GM12878 (cell line): ENCODE results near the gene RMDN3. TPM values are rescaled to one million over a fixed set of nuclear protein-coding genes. Genes with fewer than 3 reads are reported as not detected.

ENCODE experiments used
- ATF2 ChIP-seq: IDR thresholded peaks from 2 replicates; pipeline ENCODE4 v1.6.1; 2012; ENCODE audit warnings: low read length, inconsistent platforms
- BHLHE40 ChIP-seq, 2 experiments: fragments of 450-650 bp in 1 of 2; IDR thresholded peaks; 2 replicates each; pipeline ENCODE4 v1.6.1; 2011 to 2017; ENCODE audit warnings: low read depth in 2 of 2, borderline replicate concordance in 1 of 2, improper control_type of control experiment in 1 of 2, low read length in 1 of 2, mild to moderate bottlenecking in 1 of 2
- CHD1 ChIP-seq: IDR thresholded peaks from 2 replicates; pipeline ENCODE4 v1.6.1; 2012; ENCODE audit warnings: low read depth, low read length, improper control_type of control experiment
- DPF2 ChIP-seq: fragments of 450-650 bp; IDR thresholded peaks from 2 replicates; pipeline ENCODE4 v1.6.1; 2017; ENCODE audit warnings: mild to moderate bottlenecking
- EZH2 ChIP-seq: IDR thresholded peaks from 2 replicates; pipeline ENCODE4 v1.6.1; 2012; ENCODE audit warnings: low read depth, mild to moderate bottlenecking, control low read depth, inconsistent platforms, low read length, borderline replicate concordance; ENCODE audit not compliant: control insufficient read depth
- FOXM1 ChIP-seq: IDR thresholded peaks from 2 replicates; pipeline ENCODE4 v1.6.1; 2012; ENCODE audit warnings: low read depth, mild to moderate bottlenecking, inconsistent platforms, low read length, moderate library complexity
- GATAD2B ChIP-seq: fragments of 450-650 bp; conservative IDR thresholded peaks from 2 replicates; pipeline ENCODE4 v1.6.1; 2017; ENCODE audit warnings: low read depth, mild to moderate bottlenecking, moderate library complexity
- KLF5 ChIP-seq: fragments of 450-650 bp; IDR thresholded peaks from 2 replicates; pipeline ENCODE4 v1.6.1; 2014; ENCODE audit warnings: mild to moderate bottlenecking; ENCODE audit not compliant: partially characterized antibody
- LARP7 ChIP-seq: fragments of 450-650 bp; IDR thresholded peaks from 2 replicates; pipeline ENCODE4 v1.6.1; 2017; ENCODE audit warnings: mild to moderate bottlenecking
- MEF2A ChIP-seq: IDR thresholded peaks from 2 replicates; pipeline ENCODE4 v1.6.1; 2011; ENCODE audit warnings: low read depth, mild to moderate bottlenecking, low read length, moderate library complexity; ENCODE audit not compliant: insufficient read depth
- MXI1 ChIP-seq: fragments of 150-350 bp; IDR thresholded peaks from 2 replicates; pipeline ENCODE4 v1.6.1; 2011; ENCODE audit warnings: low read depth, mild to moderate bottlenecking, inconsistent platforms, low read length, improper control_type of control experiment
- NFYB ChIP-seq: IDR thresholded peaks from 2 replicates; pipeline ENCODE4 v1.6.1; 2011; ENCODE audit warnings: low read depth, mild to moderate bottlenecking, low read length, improper control_type of control experiment, moderate library complexity; ENCODE audit not compliant: insufficient read depth
- POU2F2 ChIP-seq: IDR thresholded peaks from 3 replicates; pipeline ENCODE4 v1.6.1; 2011; ENCODE audit warnings: low read depth, mild to moderate bottlenecking, low read length, borderline replicate concordance
- RCOR1 ChIP-seq: conservative IDR thresholded peaks from 2 replicates; pipeline ENCODE4 v1.6.1; 2012; ENCODE audit warnings: low read depth, low read length, improper control_type of control experiment
- RELA ChIP-seq: fragments of 450-650 bp; IDR thresholded peaks from 2 replicates; pipeline ENCODE4 v1.8.0; 2014; ENCODE audit warnings: borderline replicate concordance; ENCODE audit not compliant: partially characterized antibody
- SKIL ChIP-seq: fragments of 450-650 bp; IDR thresholded peaks from 2 replicates; pipeline ENCODE4 v1.6.1; 2017; ENCODE audit warnings: mild to moderate bottlenecking, low read depth, inconsistent platforms; ENCODE audit not compliant: poor library complexity, severe bottlenecking
- SUZ12 ChIP-seq: fragments of 200-600 bp; sonication (generic); IDR thresholded peaks from one replicate; pipeline ENCODE4 v1.6.1; 2018; ENCODE audit warnings: antibody characterized with exemption, mild to moderate bottlenecking; ENCODE audit not compliant: unreplicated experiment
- TBL1XR1 ChIP-seq: IDR thresholded peaks from 2 replicates; pipeline ENCODE4 v1.6.1; 2012; ENCODE audit warnings: low read depth, low read length, improper control_type of control experiment
- TCF7 ChIP-seq: IDR thresholded peaks from 2 replicates; pipeline ENCODE4 v1.6.1; 2014; ENCODE audit warnings: antibody characterized with exemption, borderline replicate concordance
- USF2 ChIP-seq: IDR thresholded peaks from 2 replicates; pipeline ENCODE4 v1.6.1; 2011; ENCODE audit warnings: low read depth, low read length, improper control_type of control experiment, borderline replicate concordance
- WRNIP1 ChIP-seq: IDR thresholded peaks from 2 replicates; pipeline ENCODE4 v1.6.1; 2011; ENCODE audit warnings: low read depth, low read length, improper control_type of control experiment, borderline replicate concordance
- ZBTB4 ChIP-seq: fragments of 450-650 bp; formaldehyde crosslinking; IDR thresholded peaks from 2 replicates; pipeline ENCODE4 v1.4.0; 2022; ENCODE audit warnings: mild to moderate bottlenecking, moderate library complexity
- polyA plus RNA-seq, 11 experiments: library from polyadenylated mRNA; depleted of rRNA in 4 of 11; unstranded in 6 of 11; stranded (reverse) in 5 of 11; fragments of >200 nt; fragmentation: Nextera tagmentation in 4 of 11; fragmentation: Illumina TruSeq in 1 of 11; extraction: Ambion mirVana in 4 of 11; extraction: Trizol in 1 of 11; gene quantifications; 1 replicate in 1 of 11; 2 replicates in 10 of 11; pipeline versions ENCODE4 v1.2.1 to v1.2.3, GENCODE V29; 2011 to 2016; ENCODE audit warnings: inconsistent platforms in 2 of 11, missing spikeins in 2 of 11, low read depth in 1 of 11
- total RNA-seq, 4 experiments: library from RNA; depleted of rRNA in 3 of 4; stranded (reverse); fragments of >200 nt in 3 of 4; fragmentation: Illumina TruSeq in 1 of 4; extraction: Trizol in 1 of 4; gene quantifications; 2 replicates each; pipeline versions ENCODE4 v1.2.1 to v1.2.3, GENCODE V29; 2013 to 2021

The RMDN3 gene
- total and polyA plus RNA-seq, 10 of the 15 experiments (the other 5 are each of a cell fraction or from before 2014, with no cell fraction given), result 5.7 to 44.4 (median 20.3) TPM

GRCh38 chr15:40754883-40755811 is at the start of gene RMDN3 (continued):
- TF ChIP-seq GATAD2B (peak; percentile 40; the same call in 1 of the 2 replicates), FOXM1 (no peak), MEF2A (peak; percentile 46; the same call in 1 of the 2 replicates), BHLHE40 (IDR thresholded peaks at IDR 0.05; ENCODE audit: borderline replicate concordance in 1 of 2, low read depth in 2 of 2, low read length in 1 of 2) (peak; percentile 18 to 78; a peak in 2 of 4 replicates), RCOR1 (no peak), TBL1XR1 (peak; percentile 12; the same call in 1 of the 2 replicates), SUZ12 (no peak), ATF2 (no peak), LARP7 (peak; percentile 71; the same call in 1 of the 2 replicates), EZH2 (no peak), NFYB (no peak), WRNIP1 (no peak), MXI1 (peak; percentile 96), RELA (no peak), KLF5 (no peak), USF2 (no peak), POU2F2 (no peak), ZBTB4 (no peak), CHD1 (no peak), TCF7 (no peak), DPF2 (no peak), SKIL (no peak)
